A549 treated with ZK216348 at 1 μM for 4 hours (cell line): ENCODE measurements around the gene SMNDC1. TPM values are rescaled to one million over a fixed set of nuclear protein-coding genes. Genes with fewer than 3 reads are reported as not detected.

ENCODE experiments used
- total RNA-seq: library from RNA; stranded (reverse); fragments of 200-300 nt; extraction: Qiagen RNA extraction; gene quantifications from 5 replicates; pipeline ENCODE4 v1.2.3, GENCODE V29; 2022; ENCODE audit warnings: low read depth

SMNDC1 gene
- 44.9 to 62.6 TPM (median 49.4 TPM) in 5 replicates for total RNA-seq

DNA sequence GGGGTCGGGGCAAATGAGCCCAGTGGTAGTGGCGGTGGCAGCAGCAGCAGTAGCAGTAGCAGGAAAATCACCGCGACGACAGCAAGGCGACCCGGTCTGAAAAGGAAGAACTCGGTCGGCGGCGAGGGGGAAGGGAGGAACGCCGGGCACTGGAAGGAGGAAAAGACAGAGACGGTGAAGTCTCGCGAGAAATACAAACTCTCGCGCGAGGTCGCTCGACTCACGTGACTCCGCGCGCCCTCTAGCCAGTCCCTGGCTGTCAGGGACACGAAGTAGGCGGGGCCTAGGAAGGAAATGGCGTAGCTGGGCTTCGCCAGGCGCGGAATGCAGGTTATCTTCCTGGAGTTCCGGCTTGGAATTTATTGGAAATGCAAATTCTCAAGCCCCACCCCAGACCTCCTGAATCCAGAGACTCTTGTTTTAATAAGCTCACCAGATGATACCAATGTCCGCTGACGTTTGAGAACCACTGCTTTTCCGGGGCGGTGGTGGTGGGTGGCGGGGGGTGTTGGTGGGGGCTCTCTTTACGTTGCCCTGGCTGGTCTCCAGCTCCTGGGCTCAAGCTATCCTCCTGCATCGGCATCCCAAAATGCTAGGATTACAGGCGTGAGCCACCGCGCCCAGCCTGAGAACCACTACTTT lies at the start of gene SMNDC1:
Gene SMNDC1, minus strand, starts transcription at position 141 of the 642 bp plus-strand sequence. CDS start 1,333 bp downstream, outside the sequence.

Other genes with a start within 250 kb of the SMNDC1 start
- 5.6 to 8.8 TPM (median 6.7 TPM) in 5 replicates for gene MXI1, start 97.3 kb downstream of the SMNDC1 start, total RNA-seq
- gene DUSP5, start 193.0 kb upstream of the SMNDC1 start, total RNA-seq, result 84.0 to 163 TPM (median 125 TPM) in 5 replicates